Midbrain (tissue), 1 donor: ENCODE results near the gene GPC6.
"Not testable (repeated sequence)": the region's sequence is repeated elsewhere in the genome, so short reads cannot be mapped to it uniquely, and the experiment has no call there.

Source experiments
- DNase-seq: peaks from one replicate; lab custom pipeline; 2025; lab: John Stamatoyannopoulos, UW

The GPC6 gene

DNA sequence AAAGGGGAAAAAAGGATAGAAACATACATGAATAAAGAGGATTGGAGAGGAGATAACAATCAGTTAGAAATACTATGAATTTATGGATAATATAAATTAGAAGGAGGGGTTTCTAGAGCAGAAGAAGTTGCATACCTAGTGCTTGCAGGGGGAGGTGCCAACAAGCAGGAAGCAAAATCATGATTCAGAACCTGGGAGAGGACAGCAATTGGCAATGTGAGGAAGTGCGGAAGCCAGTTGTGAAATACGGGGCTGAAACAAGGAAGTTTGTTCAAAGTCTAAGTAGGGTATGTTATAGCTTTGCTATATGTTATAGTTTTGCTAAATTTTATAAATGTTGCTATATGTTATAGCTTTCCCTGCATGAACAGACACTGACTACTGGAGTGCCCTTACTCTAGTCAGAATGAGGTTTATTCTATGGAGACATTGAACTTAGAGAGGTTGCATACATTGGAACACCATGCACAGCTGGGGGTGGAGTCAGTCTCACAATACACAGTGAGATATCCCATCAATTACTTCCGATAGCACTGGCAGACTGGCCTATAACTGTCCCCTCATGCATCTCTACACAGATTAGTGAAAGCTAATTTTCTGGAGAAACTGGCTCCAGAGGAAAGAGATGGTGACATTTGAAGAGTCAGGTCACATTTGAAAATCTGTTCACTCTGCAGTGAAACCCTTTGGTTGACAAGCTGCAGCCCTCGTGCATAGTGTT is 92.1 kb downstream of the GPC6 start:
- no peak for DNase-seq

DNA sequence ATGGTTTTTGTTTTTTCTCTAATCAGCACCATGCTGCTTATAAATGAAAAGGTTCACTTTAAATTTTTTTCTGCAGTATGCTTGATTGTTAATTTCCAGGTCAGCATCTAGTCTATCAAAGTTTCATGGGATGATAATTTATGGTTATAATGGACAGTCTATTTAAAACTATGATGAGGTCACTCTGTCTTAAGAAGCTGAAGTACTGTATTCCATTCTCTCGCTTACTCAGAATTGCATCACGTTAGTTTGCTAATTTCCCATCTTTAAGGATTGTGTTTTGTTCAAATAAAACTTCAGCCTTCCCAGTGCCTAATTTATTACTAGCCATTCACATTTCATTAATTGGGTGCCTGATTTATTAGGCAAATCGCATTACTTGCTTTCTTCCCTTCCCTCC is 94.3 kb downstream of the GPC6 start:
- DNase-seq, result no peak

DNA sequence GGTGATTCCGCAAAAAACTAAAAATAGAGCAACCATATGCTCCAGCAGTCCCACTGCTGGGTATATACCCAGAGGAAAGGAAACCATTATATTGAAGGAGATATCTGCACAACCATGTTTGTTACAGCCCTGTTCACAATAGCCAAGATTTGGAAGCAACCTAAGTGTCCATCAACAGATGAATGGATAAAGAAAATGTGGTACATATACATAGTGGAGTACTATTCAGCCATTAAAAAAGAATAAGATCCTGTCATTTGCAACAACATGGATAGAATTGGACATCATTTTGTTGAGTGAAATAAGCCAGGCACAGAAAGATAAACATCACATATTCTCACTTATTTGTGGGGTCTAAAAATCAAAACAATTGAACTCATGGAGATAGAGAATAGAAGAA is 97.3 kb downstream of the GPC6 start:
- not testable (repeated sequence) for DNase-seq

DNA sequence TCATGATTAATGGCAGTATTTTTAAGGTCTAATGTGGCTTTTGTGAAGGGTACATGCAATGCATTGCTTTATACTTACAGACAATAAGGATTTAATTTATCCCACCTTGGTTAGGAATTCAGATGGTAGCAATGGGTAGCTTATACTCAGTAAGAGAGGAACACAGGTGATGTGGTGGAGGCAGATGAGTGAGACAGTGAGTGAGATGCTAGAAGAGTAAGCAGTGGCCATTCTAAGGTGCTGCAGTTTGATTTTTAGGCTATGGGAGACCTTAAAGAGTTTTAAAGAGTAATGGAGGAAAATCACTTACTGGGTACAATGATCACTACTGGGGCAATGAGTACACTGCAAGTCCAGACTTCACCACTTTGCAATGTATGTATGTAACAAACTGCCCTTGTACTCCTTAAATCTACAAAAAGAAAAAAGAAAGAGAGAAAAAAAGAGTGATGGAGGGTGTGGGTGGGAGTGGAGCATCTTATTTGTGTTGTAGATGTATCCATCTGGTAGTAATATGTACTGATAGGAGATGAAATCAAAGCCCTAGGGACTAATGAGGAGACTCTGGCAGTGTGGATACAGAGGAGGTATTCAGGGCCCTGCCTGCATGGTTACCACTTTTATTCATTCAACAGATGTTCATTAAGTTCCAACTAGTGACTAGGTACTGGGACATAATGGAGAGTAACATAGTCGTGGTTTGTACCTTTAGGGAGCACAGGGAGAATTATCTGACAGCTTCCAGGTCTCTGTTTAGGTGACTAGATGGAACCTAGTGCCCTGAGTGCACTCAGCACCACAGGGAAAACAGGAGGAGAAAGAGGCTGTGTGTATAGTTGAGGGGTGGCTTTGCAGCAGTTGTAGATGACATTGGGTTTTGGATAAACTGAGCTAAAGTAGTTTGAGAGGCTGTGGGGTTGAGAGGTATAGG is 99.0 kb downstream of the GPC6 start:
- DNase-seq, result no peak

DNA sequence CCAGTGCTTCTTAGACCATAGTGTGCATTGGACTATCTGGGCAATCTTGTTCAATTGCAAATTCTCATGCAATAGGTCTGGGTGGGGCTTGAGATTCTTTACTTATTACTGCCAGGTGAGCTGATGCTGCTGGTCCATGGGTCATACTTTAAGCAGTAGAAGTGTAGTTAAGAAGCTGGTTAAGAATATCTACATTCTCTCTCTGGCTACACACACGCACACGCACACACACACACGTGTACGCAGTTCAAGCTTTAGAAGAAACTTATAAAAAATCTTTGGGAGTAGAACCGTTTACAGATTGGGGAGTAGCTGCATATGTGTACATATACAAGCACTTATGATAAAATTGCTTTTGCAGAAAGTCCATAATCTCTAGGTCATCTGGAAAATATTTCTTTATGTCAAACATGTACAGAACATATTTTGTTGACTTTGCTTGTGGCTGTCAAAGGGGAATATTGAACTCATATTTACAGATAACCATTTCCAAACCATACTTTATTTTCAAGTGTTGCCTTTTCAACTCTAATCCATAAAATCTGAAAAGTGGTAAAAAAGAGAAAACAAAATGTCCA is 99.7 kb downstream of the GPC6 start:
- DNase-seq, result no peak

DNA sequence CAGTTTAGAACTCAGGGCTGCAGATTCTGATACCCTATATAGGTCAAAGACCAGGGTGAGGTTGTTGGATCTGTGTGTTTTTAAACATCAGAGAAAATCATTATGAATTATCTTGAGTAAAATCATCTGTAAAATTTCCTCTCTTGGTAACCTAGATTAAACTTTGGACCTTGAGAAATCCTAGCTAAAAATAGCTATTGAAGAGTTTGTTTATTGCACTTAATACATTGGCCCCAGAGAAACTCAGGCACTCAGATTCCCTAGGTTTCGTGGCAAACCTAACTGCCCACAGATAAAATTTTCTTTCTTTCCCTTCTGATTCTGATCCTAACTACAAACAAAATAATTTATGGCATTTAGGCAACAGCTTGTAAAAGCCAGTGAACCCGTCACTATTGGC is 102.3 kb downstream of the GPC6 start:
- DNase-seq, result no peak

DNA sequence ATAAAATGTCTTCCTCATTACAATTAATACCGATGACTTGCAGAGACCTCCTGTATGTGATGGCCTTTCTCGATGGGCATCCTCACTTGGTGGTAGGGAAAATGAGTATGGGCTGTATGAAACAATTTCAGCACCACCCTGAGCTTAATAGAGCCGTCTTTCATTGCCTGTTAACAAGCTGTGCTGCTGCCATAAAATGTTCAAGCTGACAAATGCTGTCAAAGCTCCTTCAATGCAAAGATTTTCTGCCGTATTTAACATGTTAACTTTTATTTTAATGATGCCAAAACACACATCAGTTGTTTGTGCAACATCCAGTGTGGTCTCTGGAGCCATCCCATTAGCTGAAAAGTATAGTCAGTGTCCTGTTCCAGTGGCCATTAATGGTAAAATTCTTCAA is 110.1 kb downstream of the GPC6 start:
- DNase-seq, result no peak

DNA sequence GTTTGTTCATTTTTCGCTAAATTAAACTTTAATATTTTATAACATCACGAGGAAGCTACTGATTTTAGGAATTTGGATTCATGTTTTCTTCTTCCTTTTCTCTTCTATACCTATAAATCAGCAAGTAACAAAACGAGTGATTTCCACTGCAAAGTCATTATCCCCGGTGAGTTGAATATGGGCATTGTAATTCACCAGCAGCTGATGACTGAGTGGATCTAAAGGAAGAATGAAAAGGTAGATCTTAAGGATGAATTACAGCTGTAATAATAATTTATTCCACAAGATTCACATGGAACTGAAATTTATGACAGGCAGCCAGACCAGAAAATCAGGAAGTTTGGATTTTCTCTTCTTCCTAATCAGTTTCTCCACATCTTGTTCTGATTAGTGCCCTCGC is 111.4 kb downstream of the GPC6 start:
- no peak for DNase-seq

DNA sequence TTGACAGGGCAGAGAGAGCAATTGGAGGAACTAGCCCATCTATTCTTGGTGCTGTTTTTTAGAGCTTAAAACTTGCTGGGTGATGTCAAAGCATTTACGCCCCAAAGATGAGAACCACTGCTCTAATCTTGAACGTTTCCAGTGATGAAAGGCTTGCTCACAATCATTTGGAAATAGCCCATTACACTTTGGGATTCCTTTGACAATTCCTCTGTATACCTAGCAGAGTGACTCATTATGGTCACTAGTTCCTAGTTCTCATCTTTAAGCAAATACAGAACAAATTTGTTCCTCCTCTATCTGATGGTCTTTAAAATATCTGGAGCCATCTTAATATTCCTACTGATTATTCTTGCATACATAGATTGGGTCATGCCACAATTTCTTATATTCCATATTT is 112.3 kb downstream of the GPC6 start:
- DNase-seq, result no peak

DNA sequence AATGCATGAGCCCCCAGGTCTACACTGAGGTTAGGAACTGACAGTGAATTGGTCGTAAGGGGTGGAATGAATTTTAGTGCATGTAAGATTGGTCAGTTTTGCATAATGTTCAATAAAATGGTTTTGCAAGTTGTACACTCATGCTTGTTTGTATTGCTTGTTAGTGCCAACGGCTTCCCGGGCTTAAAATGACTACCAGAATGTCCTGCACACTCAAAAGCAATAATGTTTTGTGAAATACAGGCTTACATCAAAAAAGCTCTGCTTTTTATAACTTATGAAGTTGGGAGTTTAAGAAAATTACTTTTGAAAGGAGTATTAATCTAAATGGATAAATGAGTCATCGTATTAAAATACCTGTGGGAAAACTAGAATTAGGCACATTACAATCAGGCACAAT is 112.9 kb downstream of the GPC6 start:
- no peak for DNase-seq

DNA sequence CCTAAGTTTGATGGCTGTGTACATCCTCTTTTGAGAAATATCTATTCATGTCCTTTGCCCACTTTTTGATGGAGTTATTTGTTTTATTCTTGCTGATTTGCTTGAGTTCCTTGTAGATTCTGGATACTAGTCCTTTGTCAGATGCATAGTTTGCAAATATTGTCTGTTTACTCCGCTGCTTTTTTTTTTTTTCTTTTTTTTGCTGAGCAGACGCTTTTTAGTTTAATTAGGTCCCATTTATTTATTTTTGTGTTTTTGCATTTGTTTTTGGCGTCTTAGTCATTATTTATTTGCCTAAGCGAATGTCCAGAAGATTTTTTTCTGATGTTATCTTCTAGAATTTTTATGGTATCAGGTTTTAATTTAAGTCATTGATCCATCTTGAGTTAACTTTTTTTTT is 114.9 kb downstream of the GPC6 start:
- DNase-seq, result no peak

DNA sequence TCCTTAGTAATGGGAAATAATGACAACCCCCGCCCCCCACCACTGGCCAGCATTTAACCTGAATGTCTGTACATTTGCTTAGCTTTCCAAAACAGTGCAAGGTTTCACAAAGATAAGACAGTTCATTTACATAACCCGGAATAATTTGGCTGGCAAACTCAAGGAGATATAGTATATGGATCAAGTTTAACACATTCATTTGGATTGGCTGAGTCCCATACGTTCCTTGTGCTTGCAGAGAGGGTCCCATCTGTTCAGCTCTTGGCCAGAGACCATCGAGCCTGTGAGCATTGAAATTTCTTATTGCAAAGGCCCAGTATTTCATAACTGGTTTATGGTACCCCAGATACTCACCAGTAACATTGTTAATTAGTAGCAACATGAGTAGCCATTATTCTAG is 116.5 kb downstream of the GPC6 start:
- DNase-seq, result no peak

DNA sequence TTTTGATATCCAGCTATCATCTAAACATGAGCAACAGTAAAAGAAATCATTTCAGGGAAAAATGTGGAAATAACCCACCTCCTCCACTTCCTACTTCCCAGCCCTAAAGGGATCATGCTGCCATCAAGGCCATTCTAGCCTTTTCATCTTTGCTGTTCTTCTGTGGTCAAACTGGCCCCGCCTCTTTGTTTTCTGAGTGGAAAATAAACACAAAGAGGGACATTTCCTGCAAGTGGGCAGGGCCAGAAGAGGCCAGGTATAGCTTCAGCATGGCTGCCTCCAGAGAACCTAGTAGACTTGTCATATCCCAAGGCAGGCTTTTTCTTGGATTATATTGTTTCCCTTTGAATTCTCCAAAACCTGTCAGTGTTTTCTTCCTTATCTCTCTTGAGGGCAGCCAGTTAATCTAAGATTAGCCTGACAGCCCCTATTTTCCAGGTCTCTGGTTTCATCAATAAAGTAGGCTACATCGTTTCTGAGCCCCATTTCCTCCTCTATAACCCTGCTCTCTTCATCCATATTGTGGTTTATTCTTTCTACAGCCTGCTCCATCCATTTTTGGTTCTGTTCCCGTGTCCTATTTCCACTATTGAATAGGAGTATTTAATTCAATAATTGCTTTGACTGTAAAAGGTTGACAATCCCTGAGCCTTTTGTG is 117.6 kb downstream of the GPC6 start:
- no peak for DNase-seq

DNA sequence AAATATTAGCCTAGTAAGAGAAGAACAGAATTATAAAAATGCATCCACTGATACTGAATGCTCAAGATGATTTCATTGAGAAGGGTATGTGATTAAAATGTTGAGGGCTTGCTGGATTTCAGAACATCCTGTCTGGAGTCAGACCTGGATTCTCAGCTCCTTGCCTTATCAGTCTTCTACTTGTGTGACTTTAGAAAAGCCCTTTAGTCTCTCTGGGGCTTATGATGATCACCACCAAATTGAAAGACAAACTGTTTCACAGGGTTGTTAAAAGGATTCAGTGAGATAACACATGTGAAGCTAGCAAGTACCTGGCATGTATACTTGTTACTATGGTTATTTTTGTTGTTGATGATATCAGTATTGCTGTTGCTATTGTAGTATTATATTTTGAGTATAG is 118.4 kb downstream of the GPC6 start:
- DNase-seq, result no peak

DNA sequence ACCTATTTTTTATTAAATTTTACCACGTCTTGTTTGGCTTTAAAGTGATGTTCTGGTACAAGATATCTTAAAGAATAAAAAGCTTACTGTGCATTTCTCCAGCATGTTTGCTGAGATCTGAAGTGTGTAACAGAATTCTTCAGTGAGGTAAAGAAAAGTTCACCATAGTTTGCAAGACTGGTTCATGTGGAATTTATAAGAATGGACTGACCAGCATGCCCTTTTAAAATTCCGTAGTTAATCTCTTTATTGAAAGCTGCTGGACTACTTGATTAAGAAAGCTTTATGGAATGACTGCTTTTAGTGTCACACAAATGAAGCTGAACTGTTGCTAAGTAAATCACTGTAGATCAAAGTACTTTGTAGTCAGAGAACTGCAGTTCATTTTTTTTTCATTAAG is 119.2 kb downstream of the GPC6 start:
- DNase-seq, result no peak

DNA sequence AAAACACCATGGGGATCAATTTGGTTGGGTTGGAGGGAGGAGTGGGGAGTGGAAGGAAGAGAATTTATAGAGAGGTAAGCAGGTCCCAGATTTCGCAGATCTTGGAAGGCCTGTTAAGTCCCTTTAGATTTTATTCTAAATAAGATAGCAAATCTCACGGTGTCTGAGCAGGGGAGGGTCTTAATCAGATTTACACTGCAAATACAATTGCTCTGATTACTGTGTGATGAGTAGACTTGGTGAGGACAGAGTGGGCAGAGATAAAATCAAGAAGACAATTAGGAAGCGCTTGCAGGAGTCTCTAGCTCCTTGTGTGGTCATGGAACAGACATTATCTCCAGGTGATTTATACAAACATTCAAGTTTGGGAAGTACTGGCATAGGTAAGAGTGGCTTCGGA is 126.0 kb downstream of the GPC6 start:
- DNase-seq, result no peak

DNA sequence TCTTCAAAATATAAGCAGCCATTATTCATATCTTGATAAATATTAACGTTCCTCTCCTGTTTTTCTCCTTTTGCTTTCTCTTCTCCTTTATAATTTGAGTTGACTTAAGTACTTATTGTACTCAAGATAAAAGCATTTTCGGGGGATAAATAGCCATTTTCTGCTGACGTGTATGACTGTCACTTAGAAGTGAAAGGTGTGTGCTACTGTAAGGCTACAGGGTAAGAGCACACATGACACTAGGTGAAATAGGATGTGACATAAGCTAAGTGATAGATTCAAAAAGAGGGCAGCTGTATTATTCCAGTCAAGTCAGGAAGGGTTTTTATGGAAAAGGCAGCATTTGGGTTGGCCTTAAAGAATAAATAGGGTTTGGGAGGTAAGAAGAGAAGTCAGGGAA is 128.5 kb downstream of the GPC6 start:
- DNase-seq, result no peak

DNA sequence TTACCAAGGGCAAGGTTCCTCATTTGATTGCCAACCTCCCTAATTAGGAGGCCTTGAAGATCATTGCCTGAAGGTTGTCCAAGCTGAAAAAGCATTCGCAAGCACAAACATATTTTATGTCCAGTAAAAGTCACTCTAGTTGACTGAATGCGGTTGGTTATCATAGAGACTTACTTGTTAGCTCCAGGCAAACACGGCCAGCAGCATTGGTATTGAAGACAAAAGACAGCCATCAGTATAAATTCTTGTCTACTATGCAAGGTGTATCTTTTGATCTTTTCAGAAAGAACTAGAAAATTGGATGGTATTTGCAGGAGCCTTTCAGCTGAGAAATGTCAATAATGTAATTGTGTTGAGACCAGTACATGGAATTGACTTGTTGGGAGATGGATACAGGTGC is 129.9 kb downstream of the GPC6 start:
- no peak for DNase-seq

DNA sequence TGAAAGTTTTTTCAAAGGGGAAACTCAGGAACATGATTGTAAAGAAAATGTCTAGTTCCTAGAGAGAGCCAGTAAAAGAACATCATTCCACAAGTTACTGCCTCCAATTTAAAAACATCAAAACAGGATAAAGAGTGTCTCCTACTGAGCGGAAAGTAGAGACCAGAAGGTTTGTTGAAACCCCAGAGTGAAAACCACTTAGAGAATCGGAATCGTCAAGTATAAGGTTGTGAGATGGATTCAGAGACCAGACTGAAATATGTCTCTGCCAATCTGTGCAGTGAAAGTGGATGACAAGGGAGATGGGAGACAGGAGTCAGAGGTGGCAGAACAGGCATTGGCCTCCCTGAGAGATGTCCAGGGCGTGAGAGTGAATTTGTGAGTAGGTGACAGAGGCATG is 133.4 kb downstream of the GPC6 start:
- DNase-seq, result no peak

DNA sequence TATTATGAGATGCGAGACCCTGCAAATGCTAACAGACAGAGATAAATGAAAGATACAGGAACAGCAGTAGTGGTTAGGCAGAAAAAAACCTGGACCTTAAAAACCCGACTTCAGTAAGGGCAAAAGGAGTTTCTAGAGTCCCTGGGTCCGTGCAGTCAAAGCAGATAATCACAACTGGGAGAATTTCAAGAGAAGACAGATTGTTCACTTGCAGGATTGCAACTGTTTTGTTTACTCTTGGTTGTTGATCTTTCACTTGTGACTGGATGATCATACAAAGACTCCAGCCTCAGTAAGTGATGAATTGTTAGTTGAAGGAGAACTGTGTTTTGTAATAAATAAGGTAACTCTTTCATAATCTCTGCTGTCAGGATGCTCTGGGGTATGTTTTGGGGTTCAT is 135.1 kb downstream of the GPC6 start:
- no peak for DNase-seq

DNA sequence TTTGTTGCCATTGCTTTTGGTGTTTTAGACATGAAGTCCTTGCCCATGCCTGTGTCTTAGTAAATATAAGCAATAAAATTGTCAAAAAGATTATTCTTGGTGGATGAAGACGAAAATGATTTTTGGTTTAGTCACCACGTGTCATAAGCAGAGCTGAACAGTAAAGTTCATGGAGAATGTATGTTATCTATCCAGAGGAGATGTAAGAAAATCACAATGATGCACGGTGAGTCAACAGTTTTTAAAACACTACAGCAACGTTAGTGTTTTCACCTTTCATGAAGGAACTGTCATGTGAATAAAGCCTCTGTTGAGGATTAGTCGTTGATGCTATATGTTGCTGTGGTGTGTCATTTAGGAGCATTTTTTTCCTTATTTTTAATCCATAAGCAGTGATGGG is 137.6 kb downstream of the GPC6 start:
- no peak for DNase-seq

DNA sequence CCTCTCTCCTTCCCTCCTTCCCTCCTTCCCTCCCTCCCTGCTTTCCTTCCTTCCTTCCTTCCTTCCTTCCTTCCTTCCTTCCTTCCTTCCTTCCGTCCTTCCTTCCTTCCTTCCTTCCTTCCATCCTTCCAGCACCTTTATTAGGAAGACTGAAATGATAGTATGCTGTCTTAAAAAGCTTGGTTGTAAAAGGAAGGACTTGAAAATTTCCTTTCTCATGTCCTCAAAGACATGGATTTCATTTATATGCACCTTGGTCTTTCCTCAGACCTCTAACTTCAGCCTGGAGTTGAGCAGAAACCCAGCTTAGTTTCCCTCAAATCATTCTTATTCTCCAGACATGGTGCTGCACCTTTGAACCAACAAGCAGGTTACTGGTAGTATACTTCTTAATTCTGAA is 141.7 kb downstream of the GPC6 start:
- DNase-seq, result no peak

DNA sequence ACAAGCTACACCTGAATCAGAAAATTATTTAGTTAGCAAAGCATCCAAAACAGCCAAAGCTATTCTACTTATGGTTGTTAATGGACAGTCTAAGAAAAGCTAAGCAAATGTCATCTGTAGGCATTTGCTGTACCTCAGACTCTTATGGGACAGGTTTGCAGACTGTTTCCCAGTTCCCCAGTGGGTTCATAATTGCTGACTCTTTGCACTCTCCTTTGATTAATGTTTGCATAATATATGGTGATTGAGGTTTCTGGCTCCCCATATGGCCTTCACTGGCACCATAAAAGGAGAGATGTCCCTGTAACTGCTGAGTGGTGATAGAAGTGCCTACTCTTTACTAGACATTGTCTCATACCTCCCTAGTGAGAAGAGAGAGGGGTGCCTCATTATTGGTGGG is 142.1 kb downstream of the GPC6 start:
- DNase-seq, result no peak
